ENCODE data around the gene CC2D1A.

DNA sequence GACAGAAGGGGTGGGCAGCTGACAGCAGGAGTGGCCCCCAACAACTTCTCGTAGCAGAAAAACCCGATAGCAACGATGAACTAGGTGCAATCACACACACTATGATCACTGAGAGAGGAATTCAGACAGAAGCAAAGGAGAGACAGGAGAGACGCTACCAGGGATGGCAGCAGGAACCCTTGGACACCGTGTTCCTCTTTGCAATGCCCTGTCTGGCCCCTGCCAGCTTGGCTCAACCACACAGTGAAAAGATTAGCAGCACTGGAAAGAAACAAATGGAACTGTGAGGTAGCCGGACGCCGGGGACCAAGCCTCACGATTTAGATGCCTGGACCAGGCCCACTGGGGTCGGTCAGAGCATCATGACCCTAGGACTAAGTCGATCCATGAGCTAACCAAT lies 69.9 kb downstream of the CC2D1A start:
- TF ChIP-seq POLR2AphosphoS5 (IDR thresholded peaks at IDR 0.05) = no peak
- TF ChIP-seq, protein P1, sequence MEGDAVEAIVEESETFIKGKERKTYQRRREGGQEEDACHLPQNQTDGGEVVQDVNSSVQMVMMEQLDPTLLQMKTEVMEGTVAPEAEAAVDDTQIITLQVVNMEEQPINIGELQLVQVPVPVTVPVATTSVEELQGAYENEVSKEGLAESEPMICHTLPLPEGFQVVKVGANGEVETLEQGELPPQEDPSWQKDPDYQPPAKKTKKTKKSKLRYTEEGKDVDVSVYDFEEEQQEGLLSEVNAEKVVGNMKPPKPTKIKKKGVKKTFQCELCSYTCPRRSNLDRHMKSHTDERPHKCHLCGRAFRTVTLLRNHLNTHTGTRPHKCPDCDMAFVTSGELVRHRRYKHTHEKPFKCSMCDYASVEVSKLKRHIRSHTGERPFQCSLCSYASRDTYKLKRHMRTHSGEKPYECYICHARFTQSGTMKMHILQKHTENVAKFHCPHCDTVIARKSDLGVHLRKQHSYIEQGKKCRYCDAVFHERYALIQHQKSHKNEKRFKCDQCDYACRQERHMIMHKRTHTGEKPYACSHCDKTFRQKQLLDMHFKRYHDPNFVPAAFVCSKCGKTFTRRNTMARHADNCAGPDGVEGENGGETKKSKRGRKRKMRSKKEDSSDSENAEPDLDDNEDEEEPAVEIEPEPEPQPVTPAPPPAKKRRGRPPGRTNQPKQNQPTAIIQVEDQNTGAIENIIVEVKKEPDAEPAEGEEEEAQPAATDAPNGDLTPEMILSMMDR (IDR thresholded peaks at IDR 0.05 in 8 of 11, conservative IDR thresholded peaks at IDR 0.05 in 3 of 11) = no peak

Data from spleen (tissue), 7 donors.